G401.6 (cell line): ENCODE data around the gene TMEM30B.
"Not testable (repeated sequence)": the region's sequence is repeated elsewhere in the genome, so short reads cannot be mapped to it uniquely, and the experiment has no call there.

Source experiments
- FAIRE-seq: peaks from 2 replicates; lab custom pipeline; 2012; peaks lifted over from hg19 to GRCh38; lab: Jason Lieb, UNC

The TMEM30B gene

DNA sequence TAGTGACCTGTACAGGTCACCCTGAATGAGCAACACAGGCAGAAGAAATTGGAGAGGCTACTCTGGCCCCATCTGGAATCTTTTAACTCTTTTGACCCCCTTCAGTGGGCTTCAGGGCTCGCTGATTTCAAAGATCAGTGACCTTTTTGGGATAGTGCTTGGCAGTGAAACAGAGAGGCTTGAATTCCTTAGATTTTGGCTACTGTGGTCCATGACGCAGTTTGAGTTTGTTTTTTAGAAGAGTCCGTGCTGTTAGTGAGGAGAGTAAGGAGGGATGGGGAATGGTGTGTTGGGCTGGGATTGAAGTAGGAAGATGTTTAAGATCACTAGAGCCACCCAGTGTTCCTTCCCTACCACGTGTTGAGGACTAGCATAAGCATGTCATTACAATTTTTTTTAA lies 16.5 kb downstream of the TMEM30B start:
- FAIRE-seq: no peak

DNA sequence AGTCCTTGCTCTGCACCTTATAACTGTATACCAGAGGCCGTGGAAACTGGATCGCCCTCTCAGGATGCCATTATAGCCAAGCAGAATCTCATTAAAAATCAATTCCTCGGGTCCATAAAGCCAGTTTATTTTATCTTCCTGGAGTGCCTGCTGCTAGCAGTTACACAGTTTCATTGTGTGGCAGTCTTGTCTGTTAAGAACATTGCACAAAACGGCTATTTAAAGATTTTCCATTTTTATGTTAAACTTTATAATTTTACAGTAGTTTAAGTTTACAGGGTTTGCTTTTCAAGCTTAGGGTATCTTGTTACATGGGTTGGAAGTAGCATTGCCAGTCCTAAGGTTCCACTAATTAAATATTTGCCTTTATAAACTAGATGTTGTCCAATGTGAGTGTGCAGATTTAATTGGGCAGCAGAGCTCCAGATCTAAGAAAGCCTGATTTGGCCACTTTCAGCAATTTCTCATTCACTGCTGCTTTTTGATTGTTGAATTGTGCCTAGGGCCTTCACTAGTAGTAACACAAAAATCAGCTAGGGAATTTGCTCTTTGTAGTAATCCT lies 17.0 kb downstream of the TMEM30B start:
- FAIRE-seq: no peak

DNA sequence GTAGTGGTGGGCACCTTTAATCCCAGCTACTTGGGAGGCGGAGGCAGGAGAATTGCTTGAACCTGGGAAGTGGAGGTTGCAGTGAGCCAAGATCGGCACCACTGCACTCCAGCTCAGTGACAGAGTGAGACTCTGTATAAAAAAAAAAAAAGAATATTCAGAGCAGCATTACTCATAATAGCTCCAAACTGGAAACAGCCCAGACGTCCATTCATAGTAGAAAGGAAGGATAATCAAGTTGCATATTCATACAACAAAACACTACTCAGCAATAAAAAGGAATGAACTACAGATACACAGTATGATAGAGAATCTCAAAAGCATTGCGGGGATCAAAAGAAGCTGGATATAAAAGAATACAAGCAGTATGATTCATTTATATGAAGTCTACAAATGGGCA lies 19.1 kb downstream of the TMEM30B start:
- no peak for FAIRE-seq

DNA sequence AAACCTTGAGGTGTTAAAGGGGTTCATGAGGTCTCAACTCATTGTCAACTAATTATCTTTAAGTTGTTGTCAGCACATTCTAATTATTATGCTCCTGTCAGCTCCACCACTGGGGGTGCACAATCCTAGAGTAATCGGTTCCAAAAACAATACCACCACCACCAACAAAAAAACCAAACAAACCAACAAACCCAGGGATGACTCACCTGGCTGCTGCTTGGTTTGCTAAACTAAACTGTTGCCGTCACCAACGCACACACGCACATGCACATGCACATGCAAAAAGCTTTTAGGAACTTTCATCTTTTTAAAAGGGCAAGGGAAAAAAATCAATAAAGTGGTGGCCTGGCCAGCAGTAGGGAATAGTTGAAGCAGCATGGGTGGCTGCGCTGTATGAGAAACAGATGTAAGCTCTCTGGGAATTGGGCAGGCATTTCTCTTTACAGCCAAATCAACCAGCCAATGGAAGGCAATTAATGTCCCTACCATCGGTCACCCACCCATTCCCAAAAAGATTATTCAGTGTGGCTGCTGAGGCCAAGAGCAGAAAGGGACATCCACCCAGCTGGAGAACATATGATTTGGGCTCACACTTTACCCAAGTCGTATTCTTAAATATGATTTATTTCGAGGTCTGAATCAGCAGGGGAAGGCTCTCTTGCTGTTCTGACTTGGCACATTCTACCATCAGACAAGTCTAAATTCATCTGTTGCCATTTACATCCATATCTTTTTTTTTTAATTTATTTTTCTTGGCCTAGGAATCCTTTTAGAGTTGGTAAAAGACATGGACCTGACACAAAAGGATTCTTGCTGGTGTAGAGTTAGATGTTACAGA lies 20.0 kb downstream of the TMEM30B start:
- FAIRE-seq: no peak

DNA sequence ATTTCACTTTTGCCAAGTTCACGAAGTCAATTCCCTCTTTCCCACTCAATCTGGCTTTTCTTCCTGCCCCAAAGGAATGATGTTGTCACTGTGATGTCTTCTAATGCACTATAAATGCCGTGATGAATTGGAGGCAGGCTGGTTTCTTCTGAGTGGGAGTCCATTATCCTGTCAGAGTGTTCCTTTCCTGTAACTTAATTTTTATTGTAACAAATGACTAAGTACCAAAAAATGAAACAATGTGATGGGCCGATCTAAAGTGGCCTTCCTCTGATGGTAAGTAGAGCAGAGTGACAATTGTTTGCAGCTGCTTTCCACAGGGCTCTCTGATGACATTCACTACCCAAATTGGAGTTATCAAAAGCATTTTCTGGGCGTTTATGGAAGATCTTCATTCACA lies 22.2 kb downstream of the TMEM30B start:
- FAIRE-seq: no peak

DNA sequence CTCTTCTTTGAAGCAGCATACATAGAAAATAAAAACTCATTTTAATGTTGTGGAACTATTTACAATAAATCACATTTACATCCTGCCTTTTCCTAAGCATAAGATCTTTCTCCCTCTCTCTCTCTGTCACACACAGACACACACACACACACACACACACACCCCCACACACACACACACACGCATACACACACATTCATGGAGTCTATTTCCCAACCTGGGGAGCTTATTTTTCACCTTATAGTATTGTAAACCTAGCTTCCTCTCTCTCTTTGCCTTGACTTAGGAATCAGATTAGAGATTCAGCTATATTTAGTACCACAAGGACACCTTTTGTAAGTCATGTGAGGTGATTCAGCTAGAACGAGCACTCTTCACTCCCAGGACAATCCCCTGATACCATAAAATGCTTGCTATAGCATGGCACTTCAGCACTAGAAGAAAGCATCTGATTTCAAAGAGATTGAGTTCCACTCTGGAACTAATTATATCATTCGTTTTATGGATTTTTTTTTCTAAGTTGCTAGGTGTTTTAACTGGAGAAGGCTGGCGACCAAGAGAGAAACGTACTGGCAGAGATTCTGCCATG lies 23.6 kb downstream of the TMEM30B start:
- no peak for FAIRE-seq

DNA sequence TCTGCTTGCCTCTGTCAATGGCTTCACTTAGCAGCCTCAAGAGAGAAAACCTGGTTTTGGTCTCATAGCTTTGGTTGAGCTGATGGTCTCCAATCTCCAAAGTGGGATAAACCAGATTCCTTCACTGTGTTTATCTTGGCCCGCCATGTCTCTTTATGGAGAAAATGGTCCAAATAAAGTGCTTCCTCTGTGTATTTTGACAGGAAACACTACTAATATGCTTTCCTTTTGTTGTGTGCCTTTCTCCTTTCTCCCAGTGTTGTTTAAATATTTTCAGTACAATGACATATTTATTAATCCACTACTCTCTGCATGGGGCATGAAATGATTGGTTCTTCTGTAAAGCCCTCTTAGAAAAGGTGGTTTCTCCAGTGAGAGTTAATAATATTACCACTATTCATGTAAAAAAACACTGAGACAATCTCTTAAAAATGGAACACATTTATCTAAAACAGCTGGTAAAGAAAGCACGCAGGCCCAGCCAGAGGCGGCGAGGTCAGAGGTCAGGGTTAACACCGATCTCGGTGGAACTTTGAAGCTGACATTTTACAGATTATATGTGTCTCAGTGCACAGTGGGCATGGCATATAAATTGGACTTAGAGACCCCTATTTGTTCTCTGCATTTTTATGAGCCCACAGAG lies 24.2 kb downstream of the TMEM30B start:
- FAIRE-seq: no peak

DNA sequence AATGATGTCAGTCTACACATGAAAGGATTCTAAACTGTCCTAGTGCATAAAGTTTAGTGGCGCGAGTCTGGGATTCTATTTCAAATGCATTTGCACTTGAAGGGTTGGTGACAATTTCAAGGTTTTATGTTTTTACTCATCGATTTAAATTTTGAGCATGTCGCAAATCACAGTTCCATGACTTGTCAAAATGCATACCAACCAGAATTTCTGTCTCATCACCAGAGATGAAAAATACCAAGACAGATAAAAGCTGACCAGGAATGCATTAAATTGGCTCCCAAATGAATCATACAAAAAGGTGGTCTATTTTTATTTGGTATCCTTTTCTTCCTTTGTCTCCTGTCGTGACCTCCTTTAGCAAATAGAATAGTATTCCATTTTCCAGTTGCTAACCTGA lies 25.2 kb downstream of the TMEM30B start:
- FAIRE-seq: no peak

DNA sequence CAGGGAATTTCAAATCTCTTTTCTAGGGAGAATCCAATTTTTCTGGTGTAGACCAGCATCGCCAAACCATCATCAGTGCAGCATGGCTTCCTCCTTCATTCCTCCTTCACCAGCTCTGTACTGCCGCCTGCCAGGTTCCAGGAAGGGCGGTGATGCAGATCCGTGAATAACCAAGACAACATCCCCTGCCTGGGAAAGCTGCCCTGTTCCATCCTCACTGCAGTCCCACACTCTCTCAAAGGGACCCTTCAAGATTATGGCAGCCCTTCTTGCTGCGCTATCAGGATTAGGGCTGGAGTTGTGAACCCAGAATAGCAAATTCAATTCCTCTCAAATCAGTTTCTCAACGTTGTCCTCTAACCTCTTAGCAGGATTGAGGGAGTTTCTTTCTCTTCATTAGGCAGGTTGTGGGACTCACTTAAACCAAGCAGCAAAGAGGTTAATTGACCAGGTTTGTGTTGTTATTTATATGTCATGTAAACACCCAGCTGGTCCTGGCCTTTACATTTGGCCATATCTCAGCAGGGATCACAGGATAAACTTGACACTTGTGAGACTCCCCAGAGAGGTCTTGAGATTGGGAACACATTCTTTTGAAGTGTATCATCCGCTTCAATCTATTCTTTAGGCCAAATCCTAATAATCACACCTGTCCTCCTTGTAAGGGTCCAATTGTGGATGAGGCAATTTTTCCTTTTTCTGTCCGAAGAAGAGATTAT lies 26.2 kb downstream of the TMEM30B start:
- FAIRE-seq: no peak

DNA sequence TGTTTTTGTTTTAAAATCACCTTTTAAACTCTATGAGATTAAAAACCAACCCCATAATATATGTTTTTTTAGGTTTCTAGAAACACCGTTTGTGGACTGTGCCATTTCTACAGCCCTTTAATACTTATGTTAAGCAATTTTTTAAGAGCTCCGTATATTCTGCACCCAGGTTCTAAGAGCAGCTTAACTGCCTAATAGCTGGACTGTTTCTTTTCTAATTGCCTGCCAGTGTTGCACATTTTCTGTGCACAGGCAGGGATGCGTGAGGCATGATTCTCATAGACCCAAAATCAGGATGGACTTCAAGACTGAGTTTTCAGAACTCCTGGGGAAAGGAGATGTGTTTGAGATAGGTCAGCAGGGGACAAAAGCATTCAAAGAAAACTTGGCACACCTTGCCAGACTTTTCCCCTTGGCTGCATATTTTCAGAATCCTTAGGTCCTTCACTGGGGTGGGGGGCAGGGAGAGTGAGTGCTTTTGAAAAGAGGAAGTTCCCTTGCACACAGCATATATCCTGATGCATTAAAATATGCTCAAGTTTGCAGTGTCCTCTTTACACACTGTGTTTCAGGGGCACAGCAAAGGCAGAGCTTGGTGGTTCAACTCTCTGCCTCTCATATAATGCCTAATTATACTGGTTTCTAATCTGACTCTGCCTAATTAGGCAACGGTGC lies 27.9 kb downstream of the TMEM30B start:
- no peak for FAIRE-seq

DNA sequence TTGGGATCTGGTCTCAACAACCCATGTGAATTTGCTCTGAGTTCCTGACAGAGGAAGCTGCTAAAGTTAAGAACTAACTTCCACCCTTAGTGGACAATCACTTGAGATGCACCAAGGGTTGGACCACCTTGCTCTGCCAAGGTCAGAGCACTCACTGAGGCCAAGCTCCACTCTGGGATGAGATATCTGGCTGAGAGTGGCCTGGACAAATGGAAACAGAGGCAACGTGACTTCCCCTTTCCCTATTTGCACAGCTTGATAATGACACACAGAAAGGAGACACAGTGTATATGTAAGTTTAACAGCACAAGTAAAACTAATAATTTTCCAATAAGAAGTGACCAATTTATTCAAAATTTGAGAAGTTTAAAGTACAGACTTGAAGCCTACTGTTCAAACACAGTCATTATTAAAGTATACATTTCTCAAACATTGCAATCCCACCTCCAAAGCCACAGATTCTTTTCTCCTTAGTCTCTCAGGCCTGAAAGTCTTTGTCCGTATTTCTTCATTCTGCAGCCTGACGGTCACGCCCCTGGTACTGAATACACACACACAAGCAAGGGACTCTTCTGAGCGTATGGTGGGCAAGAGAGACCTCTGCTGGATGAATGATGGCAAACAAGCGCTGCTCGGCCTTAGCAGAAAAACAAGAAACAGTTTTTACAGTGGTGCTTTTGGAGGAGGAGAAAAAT lies 28.6 kb downstream of the TMEM30B start:
- FAIRE-seq: peak; percentile 91

DNA sequence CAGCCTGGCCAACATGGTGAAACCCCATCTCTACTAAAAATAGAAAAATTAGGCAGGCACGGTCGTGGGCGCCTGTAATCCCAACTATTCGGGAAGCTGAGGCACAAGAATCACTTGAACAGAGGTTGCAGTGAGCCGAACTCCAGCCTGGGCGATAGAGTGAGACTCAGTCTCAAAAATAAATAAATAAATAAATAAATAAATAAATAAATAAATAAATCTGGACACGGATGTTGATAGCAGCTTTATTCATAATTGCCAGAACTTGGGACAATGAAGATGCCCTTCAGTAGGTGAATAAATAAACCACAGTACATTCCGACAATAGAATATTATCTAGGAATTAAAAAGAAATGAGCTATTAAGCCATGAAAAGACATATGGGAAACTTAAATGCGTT lies 31.1 kb downstream of the TMEM30B start:
- FAIRE-seq: no peak

DNA sequence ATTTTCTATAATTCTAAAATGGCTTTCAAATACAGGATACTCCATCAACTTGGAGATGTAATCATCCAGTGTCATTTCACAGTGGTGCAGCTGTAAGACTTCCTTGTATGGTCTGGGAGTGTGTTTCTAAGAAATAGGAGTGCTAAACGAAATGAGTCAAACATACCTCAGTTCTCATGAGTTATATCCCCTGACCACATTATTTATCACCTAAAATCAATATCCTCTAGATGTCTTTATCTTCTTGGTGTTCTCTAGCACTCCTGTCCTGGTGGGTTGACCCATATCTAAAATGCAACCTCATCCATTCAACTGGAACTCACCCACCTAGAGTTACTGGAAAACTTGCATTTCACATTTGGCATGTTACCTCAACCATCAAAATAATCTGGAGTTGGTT lies 33.2 kb downstream of the TMEM30B start:
- no peak for FAIRE-seq

DNA sequence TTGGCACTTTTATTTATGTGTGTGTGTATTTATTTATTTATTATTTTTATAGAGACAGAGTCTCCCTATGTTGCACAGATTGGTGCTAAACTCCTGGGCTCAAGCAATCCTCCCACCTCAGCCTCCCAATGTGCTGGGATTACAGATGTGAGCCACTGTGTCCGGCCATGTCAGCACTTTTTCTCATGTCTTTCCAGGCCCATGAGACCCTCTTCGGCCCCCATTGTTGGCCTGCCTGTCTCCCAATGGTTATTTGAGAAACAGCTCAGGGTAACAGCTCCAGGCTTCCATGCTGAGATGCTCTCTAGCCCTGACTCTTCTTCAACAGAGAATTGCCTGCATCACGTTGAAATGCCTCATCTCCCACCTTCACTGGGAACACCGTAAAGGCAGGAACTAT lies 34.4 kb downstream of the TMEM30B start:
- FAIRE-seq: no peak

DNA sequence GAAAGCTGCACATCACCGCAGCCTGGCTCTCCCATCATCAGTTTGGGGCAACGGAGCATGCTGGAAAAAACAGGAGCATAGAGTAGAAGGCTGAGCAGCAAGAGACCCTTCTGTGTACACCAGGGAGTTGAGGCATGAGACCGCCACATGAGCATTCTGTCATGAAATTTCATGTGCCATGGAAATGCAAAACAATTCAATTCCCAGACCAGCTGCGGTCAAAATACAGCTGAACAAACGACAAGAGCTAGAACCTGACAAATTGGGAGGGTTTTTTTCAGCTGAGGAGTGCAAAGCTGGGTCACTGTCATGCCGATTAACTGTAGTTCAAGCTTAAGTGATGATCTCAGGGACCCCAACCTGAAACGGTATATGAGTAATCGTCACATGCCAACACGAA lies 37.1 kb downstream of the TMEM30B start:
- no peak for FAIRE-seq

DNA sequence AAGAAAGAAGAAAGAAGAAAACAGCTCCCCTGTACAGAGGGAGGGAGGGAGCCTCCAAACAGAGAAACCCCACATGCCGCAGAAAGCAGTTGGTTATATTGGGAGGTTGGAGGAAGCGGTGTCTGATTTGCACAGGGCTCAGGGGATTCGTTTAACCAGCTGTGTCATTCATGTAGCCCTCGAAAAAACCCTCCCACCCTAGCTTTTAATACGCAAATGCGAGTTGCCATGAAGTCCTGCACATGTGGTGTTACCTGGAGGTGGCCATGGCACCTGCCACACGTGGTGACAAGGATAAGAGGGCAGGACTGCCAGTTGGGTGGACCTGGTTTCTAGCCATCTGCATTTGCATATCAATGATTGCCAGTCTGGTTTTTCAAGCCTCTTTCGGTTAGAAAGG lies 40.9 kb downstream of the TMEM30B start:
- no peak for FAIRE-seq

DNA sequence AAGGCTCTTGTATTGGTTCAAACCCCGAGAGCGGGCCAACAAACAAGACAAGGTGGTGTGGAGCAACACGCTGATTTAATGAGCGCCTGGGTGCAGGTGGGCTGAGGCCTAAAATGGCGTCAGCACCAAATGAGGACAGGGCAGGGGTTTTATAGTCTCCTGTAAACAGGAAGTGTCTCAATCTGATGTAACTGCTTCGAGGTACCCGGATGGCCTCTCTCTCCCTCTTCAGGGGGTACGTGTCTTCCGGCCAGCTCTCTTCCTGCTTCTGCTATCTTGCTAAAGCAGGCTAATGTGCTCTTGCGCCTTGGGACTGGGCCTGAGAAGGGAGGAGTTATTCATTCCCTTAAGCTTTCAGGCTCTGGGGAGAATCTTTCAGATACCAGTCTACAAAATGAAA lies 41.9 kb downstream of the TMEM30B start:
- not testable (repeated sequence) for FAIRE-seq

DNA sequence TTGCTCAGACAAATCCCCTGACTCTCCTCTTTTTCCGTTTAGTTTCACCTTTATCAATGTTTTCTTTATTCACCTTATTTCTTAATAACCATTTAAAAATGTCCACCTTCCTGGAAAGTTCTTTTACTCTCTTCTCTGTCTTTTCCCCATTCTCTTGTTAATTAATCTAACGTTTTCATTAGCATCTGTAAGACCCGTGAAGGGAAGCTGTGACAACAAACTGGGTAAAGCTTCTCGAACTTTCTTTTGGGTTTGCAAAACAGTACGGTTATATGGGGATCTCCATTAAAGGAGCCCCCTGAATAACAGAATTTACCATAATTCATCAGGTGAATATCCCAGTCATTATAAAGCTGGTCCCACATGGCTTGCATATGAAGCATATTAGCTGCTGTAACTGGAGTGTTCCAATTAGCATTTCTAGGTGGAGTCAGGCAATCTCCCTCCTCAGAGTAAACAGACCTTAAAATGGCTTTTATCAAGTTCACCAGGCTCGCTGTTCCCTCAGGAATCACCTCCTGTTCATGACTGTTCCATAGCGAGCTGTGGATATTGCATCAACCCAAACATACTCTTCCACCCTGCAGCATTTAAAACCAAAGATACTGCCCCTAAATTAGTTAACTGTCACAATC lies 42.4 kb downstream of the TMEM30B start:
- no peak for FAIRE-seq

DNA sequence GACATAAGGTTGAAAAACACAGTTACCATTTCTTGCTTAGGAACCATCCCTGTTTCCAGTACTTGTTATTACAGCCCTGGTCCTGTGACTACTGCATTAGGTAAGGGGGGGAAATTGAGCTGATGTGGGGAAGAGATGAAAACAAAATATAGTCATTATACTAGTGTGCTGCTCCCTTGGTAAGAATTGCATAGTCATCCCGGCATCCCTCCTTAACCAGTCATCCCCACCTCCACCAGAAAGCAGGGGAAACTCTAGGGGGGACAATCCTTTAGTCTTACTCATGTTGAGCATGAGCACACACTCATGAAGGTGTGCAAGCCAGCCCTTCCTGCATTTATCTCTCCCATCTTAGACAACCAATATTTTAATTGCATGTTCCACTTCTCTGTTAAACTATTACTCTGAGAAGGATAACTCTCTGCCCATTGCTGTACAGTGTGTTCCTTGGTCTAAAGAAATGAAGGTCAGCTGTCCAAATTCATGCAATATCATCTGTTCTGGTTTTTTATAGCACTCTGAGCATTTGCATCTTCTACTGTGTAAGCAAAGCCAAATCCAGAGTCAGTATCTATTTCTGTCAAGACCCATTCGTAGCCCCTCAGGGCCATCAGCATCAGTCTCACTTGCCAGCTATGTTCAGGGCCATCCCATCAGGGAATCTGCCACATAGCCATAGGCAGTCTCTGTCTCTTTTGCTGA lies 46.8 kb downstream of the TMEM30B start:
- no peak for FAIRE-seq

DNA sequence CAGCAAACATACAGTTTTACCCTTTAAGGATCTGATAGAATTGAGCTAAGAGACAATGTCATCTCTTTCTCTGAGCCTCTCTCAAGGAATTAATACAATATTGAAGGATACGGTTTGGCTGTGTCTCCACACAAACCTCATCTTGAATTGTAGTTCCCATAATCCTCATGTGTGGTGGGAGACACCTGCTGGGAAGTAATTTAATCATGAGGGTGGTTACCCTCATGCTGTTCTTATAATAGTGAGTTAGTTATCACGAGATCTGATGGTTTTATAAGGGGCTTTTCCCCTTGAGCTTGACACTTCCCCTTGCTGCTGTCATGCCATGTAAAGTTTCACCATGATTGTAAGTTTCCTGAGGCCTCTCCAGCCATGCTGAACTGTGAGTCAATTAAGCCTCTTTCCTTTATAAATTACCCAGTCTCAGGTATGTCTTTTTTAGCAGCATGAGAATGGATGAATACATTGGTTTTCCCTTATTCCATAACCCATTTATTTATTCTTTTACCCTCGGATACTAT lies 47.6 kb downstream of the TMEM30B start:
- no peak for FAIRE-seq
